ENCODE results near the gene AKAP7.

AKAP7 gene

GRCh38 chr6:131169613-131170012 lies 34.3 kb downstream of the AKAP7 start:
- Histone ChIP-seq H3K79me2 (ENCODE audit: insufficient read depth, low read length) (no peaks in the 10 kb centered on the region), H3F3A (ENCODE audit: low read depth) (no peaks in the 10 kb centered on the region), H3K9me2 (replicated peaks; ENCODE audit: low read depth, low read length) (no peaks in the 10 kb centered on the region), H3K4me3 (ENCODE audit: low read length, poor library complexity, severe bottlenecking) (no peak overlapping the region), H3K27me3 (ENCODE audit: insufficient read depth, low read length, poor library complexity, severe bottlenecking) (no peaks in the 10 kb centered on the region), H3K9me3 (ENCODE audit: insufficient read depth, low read depth, low read length) (no peaks in the 10 kb centered on the region), H3K36me3 (ENCODE audit: insufficient read depth, low read length) (peaks cover 6% of the 10 kb centered on the region; the same call in 1 of the 2 replicates), H4K20me1 (ENCODE audit: insufficient read depth, low read length, poor library complexity, severe bottlenecking) (no peaks in the 10 kb centered on the region), H3K9ac (ENCODE audit: low read depth, low read length, poor library complexity, severe bottlenecking) (no peak overlapping the region), H2AFZ (ENCODE audit: low read length) (no peak overlapping the region), H3K4me1 (ENCODE audit: insufficient read depth, low read length, poor library complexity, severe bottlenecking) (peaks cover under 1% of the 10 kb centered on the region), H3K4me2 (ENCODE audit: low read depth, low read length, poor library complexity, severe bottlenecking) (no peak overlapping the region)
- TF ChIP-seq EZH2phosphoT487 (IDR thresholded peaks at IDR 0.05; ENCODE audit: borderline replicate concordance) (no peak), CTCF (conservative IDR thresholded peaks at IDR 0.05; ENCODE audit: low read length) (no peak)

DNA sequence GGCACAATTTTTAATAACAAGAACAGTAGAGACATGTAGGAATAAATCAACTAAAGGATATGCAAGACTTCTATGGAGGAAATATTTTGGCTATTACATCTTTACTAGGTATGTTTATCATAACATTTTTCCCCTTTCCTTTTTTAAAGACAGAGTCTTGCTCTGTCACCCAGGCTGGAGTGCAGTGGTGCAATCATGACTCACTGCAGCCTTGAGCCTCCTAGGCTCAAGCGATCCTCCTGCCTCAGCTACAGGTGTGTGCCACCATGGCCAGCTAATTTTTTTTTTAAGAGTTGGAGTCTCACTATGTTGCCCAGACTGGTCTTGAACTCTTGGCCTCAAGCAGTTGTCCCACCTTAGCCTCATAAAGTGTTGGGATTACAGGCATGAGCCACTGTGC lies 37.0 kb downstream of the AKAP7 start:
- Histone ChIP-seq H3K9ac (ENCODE audit: low read depth, low read length, poor library complexity, severe bottlenecking) (no peak overlapping the region), H2AFZ (ENCODE audit: low read length) (no peak overlapping the region), H3K36me3 (ENCODE audit: insufficient read depth, low read length) (no peaks in the 10 kb centered on the region; the same call in 1 of the 2 replicates), H3K9me2 (replicated peaks; ENCODE audit: low read depth, low read length) (no peaks in the 10 kb centered on the region), H3K4me1 (ENCODE audit: insufficient read depth, low read length, poor library complexity, severe bottlenecking) (no peaks in the 10 kb centered on the region), H3K4me2 (ENCODE audit: low read depth, low read length, poor library complexity, severe bottlenecking) (no peak overlapping the region), H3F3A (ENCODE audit: low read depth) (no peaks in the 10 kb centered on the region), H4K20me1 (ENCODE audit: insufficient read depth, low read length, poor library complexity, severe bottlenecking) (no peaks in the 10 kb centered on the region), H3K9me3 (ENCODE audit: insufficient read depth, low read depth, low read length) (no peaks in the 10 kb centered on the region), H3K27me3 (ENCODE audit: insufficient read depth, low read length, poor library complexity, severe bottlenecking) (no peaks in the 10 kb centered on the region), H3K4me3 (ENCODE audit: low read length, poor library complexity, severe bottlenecking) (no peak overlapping the region), H3K79me2 (ENCODE audit: insufficient read depth, low read length) (no peaks in the 10 kb centered on the region)
- TF ChIP-seq EZH2phosphoT487 (IDR thresholded peaks at IDR 0.05; ENCODE audit: borderline replicate concordance) (no peak), CTCF (conservative IDR thresholded peaks at IDR 0.05; ENCODE audit: low read length) (no peak)

DNA sequence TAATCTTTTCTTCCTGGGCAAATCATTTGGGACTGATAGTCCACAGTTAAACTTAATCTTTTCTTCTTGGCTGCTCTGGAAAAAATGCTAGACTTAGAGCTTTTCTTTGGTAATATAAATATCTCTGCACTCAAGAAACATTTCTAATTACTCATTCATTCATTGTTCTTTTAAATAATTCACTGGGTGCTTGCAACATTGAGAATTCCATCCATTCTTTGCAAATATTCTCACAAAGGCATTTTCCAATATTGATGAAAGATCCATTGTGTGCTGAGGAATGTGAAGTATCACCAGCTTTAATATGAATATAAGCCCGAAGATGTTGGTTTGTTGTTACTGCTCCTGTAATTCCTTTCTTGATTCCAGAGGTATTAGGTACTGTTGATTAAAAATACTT lies 38.4 kb downstream of the AKAP7 start:
- TF ChIP-seq CTCF (conservative IDR thresholded peaks at IDR 0.05; ENCODE audit: low read length) = no peak
- no peak for TF ChIP-seq EZH2phosphoT487 (IDR thresholded peaks at IDR 0.05; ENCODE audit: borderline replicate concordance)
- Histone ChIP-seq H3K79me2 (ENCODE audit: insufficient read depth, low read length) (no peaks in the 10 kb centered on the region), H3K9me3 (ENCODE audit: insufficient read depth, low read depth, low read length) (no peaks in the 10 kb centered on the region), H3F3A (ENCODE audit: low read depth) (no peaks in the 10 kb centered on the region), H4K20me1 (ENCODE audit: insufficient read depth, low read length, poor library complexity, severe bottlenecking) (no peaks in the 10 kb centered on the region), H3K4me1 (ENCODE audit: insufficient read depth, low read length, poor library complexity, severe bottlenecking) (no peaks in the 10 kb centered on the region), H3K9ac (ENCODE audit: low read depth, low read length, poor library complexity, severe bottlenecking) (no peak overlapping the region), H3K27me3 (ENCODE audit: insufficient read depth, low read length, poor library complexity, severe bottlenecking) (no peaks in the 10 kb centered on the region), H3K4me3 (ENCODE audit: low read length, poor library complexity, severe bottlenecking) (no peak overlapping the region), H3K9me2 (replicated peaks; ENCODE audit: low read depth, low read length) (no peaks in the 10 kb centered on the region), H3K36me3 (ENCODE audit: insufficient read depth, low read length) (peaks cover 4% of the 10 kb centered on the region; the same call in 1 of the 2 replicates), H2AFZ (ENCODE audit: low read length) (no peak overlapping the region), H3K4me2 (ENCODE audit: low read depth, low read length, poor library complexity, severe bottlenecking) (no peak overlapping the region)
